ENCODE results near the gene EDN2.

DNA sequence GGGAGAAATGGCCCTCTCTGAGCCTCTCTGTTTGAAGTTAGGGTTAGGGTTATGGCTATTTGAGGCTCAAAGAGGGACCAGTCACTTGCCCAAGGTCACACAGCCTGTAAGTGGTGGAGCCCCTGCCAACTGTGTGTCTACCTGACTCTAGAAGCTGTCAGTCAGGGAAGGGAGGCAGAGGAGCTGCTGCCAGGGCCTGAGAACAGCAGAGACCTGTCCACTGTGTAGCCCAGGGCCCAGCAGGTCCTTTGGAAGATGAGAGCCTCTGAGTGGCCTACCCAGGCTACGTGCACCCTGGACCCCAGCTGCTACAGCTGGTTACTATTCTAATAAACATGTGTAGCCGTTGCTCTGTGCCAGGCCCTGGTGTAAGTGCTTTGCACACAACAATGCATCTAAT, 15.1 kb upstream of the EDN2 start:
- TF ChIP-seq, protein P1, sequence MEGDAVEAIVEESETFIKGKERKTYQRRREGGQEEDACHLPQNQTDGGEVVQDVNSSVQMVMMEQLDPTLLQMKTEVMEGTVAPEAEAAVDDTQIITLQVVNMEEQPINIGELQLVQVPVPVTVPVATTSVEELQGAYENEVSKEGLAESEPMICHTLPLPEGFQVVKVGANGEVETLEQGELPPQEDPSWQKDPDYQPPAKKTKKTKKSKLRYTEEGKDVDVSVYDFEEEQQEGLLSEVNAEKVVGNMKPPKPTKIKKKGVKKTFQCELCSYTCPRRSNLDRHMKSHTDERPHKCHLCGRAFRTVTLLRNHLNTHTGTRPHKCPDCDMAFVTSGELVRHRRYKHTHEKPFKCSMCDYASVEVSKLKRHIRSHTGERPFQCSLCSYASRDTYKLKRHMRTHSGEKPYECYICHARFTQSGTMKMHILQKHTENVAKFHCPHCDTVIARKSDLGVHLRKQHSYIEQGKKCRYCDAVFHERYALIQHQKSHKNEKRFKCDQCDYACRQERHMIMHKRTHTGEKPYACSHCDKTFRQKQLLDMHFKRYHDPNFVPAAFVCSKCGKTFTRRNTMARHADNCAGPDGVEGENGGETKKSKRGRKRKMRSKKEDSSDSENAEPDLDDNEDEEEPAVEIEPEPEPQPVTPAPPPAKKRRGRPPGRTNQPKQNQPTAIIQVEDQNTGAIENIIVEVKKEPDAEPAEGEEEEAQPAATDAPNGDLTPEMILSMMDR (conservative IDR thresholded peaks at IDR 0.05; ENCODE audit: low read depth, low read length) = no peak
- TF ChIP-seq EZH2 (IDR thresholded peaks at IDR 0.05; ENCODE audit: borderline replicate concordance, low read depth, low read length, poor library complexity, severe bottlenecking) = no peak
